GM06990 (cell line): Measurements from ENCODE around the gene OR52K1.

Experiments
- DNase-seq: peaks from one replicate; pipeline ENCODE4 v3.0.0-alpha.2; 2011; ENCODE audit not compliant: insufficient read length; ENCODE audit errors: extremely low read depth
- H3K27me3 ChIP-seq: replicated peaks from 2 replicates; pipeline ENCODE4 v1.6.0; 2011; ENCODE audit warnings: low read length; ENCODE audit not compliant: control insufficient read depth, insufficient read depth
- H3K36me3 ChIP-seq: 2 replicates; pipeline ENCODE4 v1.5.1; 2011; ENCODE audit warnings: low read length; ENCODE audit not compliant: control insufficient read depth, insufficient read depth
- H3K4me3 ChIP-seq: replicated peaks from 2 replicates; pipeline ENCODE4 v1.5.1; 2011; ENCODE audit warnings: low read depth, mild to moderate bottlenecking, control low read depth, low read length
- CTCF ChIP-seq: IDR thresholded peaks from 2 replicates; pipeline ENCODE4 v1.5.1; 2011; ENCODE audit warnings: low read length, control low read depth, mild to moderate bottlenecking, inconsistent platforms; ENCODE audit not compliant: insufficient read depth, poor library complexity, severe bottlenecking

Gene OR52K1

GRCh38 chr11:4482445-4482844, at the start of gene OR52K1:
OR52K1 (plus strand) TSS chr11:4482646; CDS start chr11:4488901, 6,255 bp downstream.
- no peak for DNase-seq
- Histone ChIP-seq H3K27me3 (no peaks in the 10 kb centered on the region), H3K36me3 (no peaks in the 10 kb centered on the region), H3K4me3 (no peak within 1 kb of the TSS)
- TF ChIP-seq CTCF = no peak

- no peak for DNase-seq
- H3K4me3 ChIP-seq = no peak overlapping the region
- no peak for TF ChIP-seq CTCF
- no peaks in the 10 kb centered on the region for H3K36me3 ChIP-seq
- H3K27me3 ChIP-seq = no peaks in the 10 kb centered on the region
These were observed 48.6 kb upstream of the OR52K1 start for GRCh38 chr11:4433856-4434255.

- Histone ChIP-seq H3K36me3 (no peaks in the 10 kb centered on the region), H3K4me3 (no peak overlapping the region), H3K27me3 (no peaks in the 10 kb centered on the region)
- DNase-seq = no peak
- TF ChIP-seq CTCF = no peak
These were observed 46.0 kb upstream of the OR52K1 start for GRCh38 chr11:4436411-4436810.

GRCh38 chr11:4441515-4441914, 40.9 kb upstream of the OR52K1 start:
- H3K36me3 ChIP-seq = no peaks in the 10 kb centered on the region
- TF ChIP-seq CTCF = no peak
- DNase-seq = no peak
- H3K27me3 ChIP-seq = no peaks in the 10 kb centered on the region
- H3K4me3 ChIP-seq = no peak overlapping the region

- Histone ChIP-seq H3K4me3 (no peak overlapping the region), H3K27me3 (no peaks in the 10 kb centered on the region), H3K36me3 (no peaks in the 10 kb centered on the region)
- no peak for DNase-seq
- TF ChIP-seq CTCF = no peak
These were observed 39.1 kb upstream of the OR52K1 start for GRCh38 chr11:4443232-4443891.

- no peak for DNase-seq
- Histone ChIP-seq H3K27me3 (no peaks in the 10 kb centered on the region), H3K36me3 (no peaks in the 10 kb centered on the region), H3K4me3 (no peak within 1 kb of the TSS)
- TF ChIP-seq CTCF = no peak
These were observed 33.5 kb upstream of the OR52K1 start, which contains the start of gene OR52K2 for GRCh38 chr11:4448995-4449394. OR52K2 (plus strand) TSS chr11:4449295; CDS start chr11:4449340, 45 bp downstream.
